ENCODE data around the gene NEO1. TPM values are rescaled to one million over a fixed set of nuclear protein-coding genes. Genes with fewer than 3 reads are reported as not detected.

NEO1 gene
- total RNA-seq, 1 donor from 2014 or later = 30.3 TPM

DNA sequence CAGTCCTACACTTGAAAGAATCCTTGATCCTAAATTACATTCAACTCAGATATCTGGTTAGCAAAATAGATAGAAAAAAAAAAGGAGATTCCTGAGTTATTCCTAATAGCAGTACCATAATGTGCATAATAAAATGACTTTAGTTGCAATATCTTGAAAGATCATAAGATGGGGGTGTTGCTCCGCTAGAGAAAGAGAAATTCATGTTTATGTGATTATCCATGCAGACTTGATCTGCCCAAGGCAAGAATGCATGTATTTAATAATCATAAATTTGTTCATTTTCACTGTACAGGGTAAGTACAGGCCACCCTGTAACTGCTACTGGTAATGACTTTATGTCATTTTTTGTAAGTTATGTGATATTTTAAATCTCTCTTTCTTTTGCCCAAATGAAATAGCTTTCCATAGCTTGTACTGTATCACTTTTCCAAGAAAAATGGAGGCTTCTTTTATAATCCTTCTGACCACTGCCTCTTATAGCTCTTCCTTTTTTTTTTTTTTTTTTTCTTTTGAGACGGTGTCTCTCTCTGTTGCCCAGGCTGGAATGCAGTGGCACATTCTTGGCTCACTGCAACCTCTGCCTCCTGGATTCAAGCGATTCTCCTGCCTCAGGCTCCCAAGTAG lies 231.9 kb downstream of the NEO1 start:
- Histone ChIP-seq H3K79me2 (ENCODE audit: insufficient read depth, low read length) (no peaks in the 10 kb centered on the region), H3K9ac (ENCODE audit: low read length) (no peak overlapping the region), H3K9me3 (ENCODE audit: insufficient read depth, low read depth, low read length) (no peaks in the 10 kb centered on the region), H3K4me2 (ENCODE audit: low read length) (no peak overlapping the region), H2AFZ (ENCODE audit: low read depth, low read length) (no peak overlapping the region), H3K36me3 (ENCODE audit: insufficient read depth, low read length) (no peaks in the 10 kb centered on the region), H3K4me1 (ENCODE audit: insufficient read depth, low read length) (no peaks in the 10 kb centered on the region), H3K4me3 (ENCODE audit: insufficient read depth, low read depth, low read length) (no peak overlapping the region), H3K27ac (ENCODE audit: low read depth, low read length) (no peak overlapping the region), H4K20me1 (ENCODE audit: insufficient read depth, low read length) (no peaks in the 10 kb centered on the region), H3K27me3 (ENCODE audit: insufficient read depth, low read length) (no peaks in the 10 kb centered on the region)
- Mint-ChIP-seq H3K36me3 (ENCODE audit: low read depth, unreplicated experiment) (peaks cover 1% of the 10 kb centered on the region), H3K27ac (ENCODE audit: unreplicated experiment) (no peak overlapping the region), H3K4me3 (ENCODE audit: unreplicated experiment) (no peak overlapping the region), H3K9me3 (ENCODE audit: unreplicated experiment) (no peaks in the 10 kb centered on the region), H3K4me1 (ENCODE audit: low read depth, unreplicated experiment) (peaks cover 23% of the 10 kb centered on the region), H3K27me3 (ENCODE audit: low read depth, unreplicated experiment) (no peaks in the 10 kb centered on the region)
- peak; percentile 9 for DNase-seq (ENCODE audit: low read depth)
- FAIRE-seq = no peak
- TF ChIP-seq, protein P1, sequence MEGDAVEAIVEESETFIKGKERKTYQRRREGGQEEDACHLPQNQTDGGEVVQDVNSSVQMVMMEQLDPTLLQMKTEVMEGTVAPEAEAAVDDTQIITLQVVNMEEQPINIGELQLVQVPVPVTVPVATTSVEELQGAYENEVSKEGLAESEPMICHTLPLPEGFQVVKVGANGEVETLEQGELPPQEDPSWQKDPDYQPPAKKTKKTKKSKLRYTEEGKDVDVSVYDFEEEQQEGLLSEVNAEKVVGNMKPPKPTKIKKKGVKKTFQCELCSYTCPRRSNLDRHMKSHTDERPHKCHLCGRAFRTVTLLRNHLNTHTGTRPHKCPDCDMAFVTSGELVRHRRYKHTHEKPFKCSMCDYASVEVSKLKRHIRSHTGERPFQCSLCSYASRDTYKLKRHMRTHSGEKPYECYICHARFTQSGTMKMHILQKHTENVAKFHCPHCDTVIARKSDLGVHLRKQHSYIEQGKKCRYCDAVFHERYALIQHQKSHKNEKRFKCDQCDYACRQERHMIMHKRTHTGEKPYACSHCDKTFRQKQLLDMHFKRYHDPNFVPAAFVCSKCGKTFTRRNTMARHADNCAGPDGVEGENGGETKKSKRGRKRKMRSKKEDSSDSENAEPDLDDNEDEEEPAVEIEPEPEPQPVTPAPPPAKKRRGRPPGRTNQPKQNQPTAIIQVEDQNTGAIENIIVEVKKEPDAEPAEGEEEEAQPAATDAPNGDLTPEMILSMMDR (IDR thresholded peaks at IDR 0.05; ENCODE audit: insufficient read depth, low read depth, low read length) = no peak
- no peak for TF ChIP-seq EZH2 (IDR thresholded peaks at IDR 0.05; ENCODE audit: insufficient read depth, low read length)

DNA sequence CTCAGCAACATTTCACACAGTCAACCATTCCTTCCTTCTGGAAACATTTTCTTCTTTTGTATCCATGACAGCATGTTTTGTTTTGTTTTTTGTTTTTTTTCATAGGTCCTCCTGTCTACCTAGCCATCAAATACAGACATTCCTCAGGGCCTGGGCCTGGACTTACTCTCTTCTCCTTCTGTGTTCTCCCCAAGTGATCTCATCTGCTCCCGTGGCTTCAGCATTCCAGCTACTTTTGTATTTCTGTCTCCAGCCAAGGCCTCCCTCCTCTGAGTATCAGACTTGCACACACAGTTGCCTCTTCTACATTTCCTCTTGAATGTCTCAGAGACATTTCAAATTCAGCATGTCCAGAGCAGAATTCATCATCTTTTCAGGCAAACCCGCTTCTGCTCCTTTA lies 234.0 kb downstream of the NEO1 start:
- no peak for FAIRE-seq
- Histone ChIP-seq H3K27me3 (ENCODE audit: insufficient read depth, low read length) (no peaks in the 10 kb centered on the region), H2AFZ (ENCODE audit: low read depth, low read length) (no peak overlapping the region), H3K9me3 (ENCODE audit: insufficient read depth, low read depth, low read length) (no peaks in the 10 kb centered on the region), H3K36me3 (ENCODE audit: insufficient read depth, low read length) (no peaks in the 10 kb centered on the region), H3K4me3 (ENCODE audit: insufficient read depth, low read depth, low read length) (no peak overlapping the region), H4K20me1 (ENCODE audit: insufficient read depth, low read length) (no peaks in the 10 kb centered on the region), H3K4me2 (ENCODE audit: low read length) (no peak overlapping the region), H3K27ac (ENCODE audit: low read depth, low read length) (no peak overlapping the region), H3K9ac (ENCODE audit: low read length) (no peak overlapping the region), H3K4me1 (ENCODE audit: insufficient read depth, low read length) (no peaks in the 10 kb centered on the region), H3K79me2 (ENCODE audit: insufficient read depth, low read length) (no peaks in the 10 kb centered on the region)
- Mint-ChIP-seq H3K27me3 (ENCODE audit: low read depth, unreplicated experiment) (no peaks in the 10 kb centered on the region), H3K36me3 (ENCODE audit: low read depth, unreplicated experiment) (peaks cover 1% of the 10 kb centered on the region), H3K4me3 (ENCODE audit: unreplicated experiment) (no peak overlapping the region), H3K27ac (ENCODE audit: unreplicated experiment) (peak overlapping the region; percentile 92), H3K9me3 (ENCODE audit: unreplicated experiment) (no peaks in the 10 kb centered on the region), H3K4me1 (ENCODE audit: low read depth, unreplicated experiment) (peaks cover 23% of the 10 kb centered on the region)
- TF ChIP-seq, protein P1 (IDR thresholded peaks at IDR 0.05; ENCODE audit: insufficient read depth, low read depth, low read length) = no peak
- TF ChIP-seq EZH2 (IDR thresholded peaks at IDR 0.05; ENCODE audit: insufficient read depth, low read length) = no peak
- DNase-seq (ENCODE audit: low read depth) = peak; percentile 42

DNA sequence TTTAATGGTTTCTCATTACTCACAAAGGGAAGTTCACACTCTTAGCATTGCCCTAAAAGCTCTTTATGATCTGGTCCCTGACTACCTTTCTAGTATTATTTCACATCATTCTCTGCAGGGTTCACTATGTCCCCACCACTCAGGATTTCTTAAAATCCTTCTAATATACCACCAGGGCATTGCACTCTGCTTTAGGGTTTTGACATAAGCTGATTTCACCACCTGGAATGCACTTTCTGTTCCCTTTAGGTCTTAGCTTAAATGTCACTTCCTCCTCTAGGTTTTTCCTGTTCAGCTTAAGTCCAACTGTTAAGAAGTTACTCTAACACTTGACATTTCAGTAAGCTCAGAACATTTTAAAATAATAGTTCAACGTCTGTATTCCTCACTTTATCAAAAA lies 234.8 kb downstream of the NEO1 start:
- Histone ChIP-seq H3K9ac (ENCODE audit: low read length) (no peak overlapping the region), H4K20me1 (ENCODE audit: insufficient read depth, low read length) (no peaks in the 10 kb centered on the region), H3K4me2 (ENCODE audit: low read length) (no peak overlapping the region), H3K27ac (ENCODE audit: low read depth, low read length) (no peak overlapping the region), H3K79me2 (ENCODE audit: insufficient read depth, low read length) (no peaks in the 10 kb centered on the region), H3K36me3 (ENCODE audit: insufficient read depth, low read length) (no peaks in the 10 kb centered on the region), H3K9me3 (ENCODE audit: insufficient read depth, low read depth, low read length) (no peaks in the 10 kb centered on the region), H3K4me1 (ENCODE audit: insufficient read depth, low read length) (no peaks in the 10 kb centered on the region), H3K27me3 (ENCODE audit: insufficient read depth, low read length) (no peaks in the 10 kb centered on the region), H2AFZ (ENCODE audit: low read depth, low read length) (no peak overlapping the region), H3K4me3 (ENCODE audit: insufficient read depth, low read depth, low read length) (no peak overlapping the region)
- Mint-ChIP-seq H3K4me1 (ENCODE audit: low read depth, unreplicated experiment) (peaks cover 23% of the 10 kb centered on the region), H3K27ac (ENCODE audit: unreplicated experiment) (peak overlapping the region; percentile 92), H3K4me3 (ENCODE audit: unreplicated experiment) (no peak overlapping the region), H3K36me3 (ENCODE audit: low read depth, unreplicated experiment) (peaks cover 1% of the 10 kb centered on the region), H3K27me3 (ENCODE audit: low read depth, unreplicated experiment) (no peaks in the 10 kb centered on the region), H3K9me3 (ENCODE audit: unreplicated experiment) (no peaks in the 10 kb centered on the region)
- DNase-seq (ENCODE audit: low read depth) = no peak
- no peak for FAIRE-seq
- TF ChIP-seq EZH2 (IDR thresholded peaks at IDR 0.05; ENCODE audit: insufficient read depth, low read length) = no peak
- TF ChIP-seq, protein P1 (IDR thresholded peaks at IDR 0.05; ENCODE audit: insufficient read depth, low read depth, low read length) = no peak
